OCI-LY7 (cell line): ENCODE results near the gene ALG1. TPM values are rescaled to one million over a fixed set of nuclear protein-coding genes. Genes with fewer than 3 reads are reported as not detected.
A peak's percentile ranks its signal among the peaks of the same experiment; 100 is the strongest.
"Not testable (repeated sequence)": the region's sequence is repeated elsewhere in the genome, so short reads cannot be mapped to it uniquely, and the experiment has no call there.

Experiments
- BruUV-seq: library from RNA; stranded (reverse); fragments of 400-500 nt; replicated peaks from 2 replicates; lab custom pipeline; 2021; lab: Mats Ljungman, UMichigan
- CTCF ChIA-PET: fragments of 300-600 bp; sonication (Branson Sonifier 250); formaldehyde crosslinking; loops from one replicate; lab custom pipeline; 2022; ENCODE audit warnings: antibody characterized with exemption; ENCODE audit not compliant: unreplicated experiment; lab: Charles Lee
- POLR2A ChIA-PET: fragments of 300-600 bp; sonication (Branson Sonifier 250); formaldehyde crosslinking; loops from one replicate; lab custom pipeline; 2022; ENCODE audit warnings: antibody characterized with exemption; lab: Charles Lee
- DNase-seq: peaks from one replicate; pipeline ENCODE4 v3.0.0-alpha.2; 2015; ENCODE audit warnings: low spot score
- H2AFZ ChIP-seq: fragments of 200-600 bp; sonication (generic), shearing (Covaris generic); 2 replicates; pipeline ENCODE4 v1.6.1; 2014; ENCODE audit warnings: mild to moderate bottlenecking, antibody characterized with exemption, low read length, moderate library complexity
- H3K27ac ChIP-seq: fragments of 200-600 bp; sonication (generic); 2 replicates; pipeline ENCODE4 v1.5.1; 2014; ENCODE audit warnings: mixed run types, low read depth, mild to moderate bottlenecking, moderate library complexity, low read length, inconsistent platforms; ENCODE audit not compliant: poor library complexity, severe bottlenecking
- H3K36me3 ChIP-seq: fragments of 200-600 bp; sonication (generic); 2 replicates; pipeline ENCODE4 v1.6.1; 2014; ENCODE audit warnings: mild to moderate bottlenecking, antibody characterized with exemption, low read length, moderate library complexity, mixed read lengths; ENCODE audit not compliant: insufficient read depth
- H3K4me1 ChIP-seq: fragments of 200-600 bp; sonication (generic); 2 replicates; pipeline ENCODE4 v1.5.1; 2014; ENCODE audit warnings: mild to moderate bottlenecking, low read length; ENCODE audit not compliant: insufficient read depth, poor library complexity, severe bottlenecking
- H3K4me2 ChIP-seq: fragments of 200-600 bp; sonication (generic); 2 replicates; pipeline ENCODE4 v1.6.1; 2014; ENCODE audit warnings: mild to moderate bottlenecking, low read length
- H3K4me3 ChIP-seq: fragments of 200-600 bp; sonication (generic); 2 replicates; pipeline ENCODE4 v1.5.1; 2014; ENCODE audit warnings: mild to moderate bottlenecking, low read depth, low read length; ENCODE audit not compliant: poor library complexity, severe bottlenecking
- H3K79me2 ChIP-seq: fragments of 200-600 bp; sonication (generic); 2 replicates; pipeline ENCODE4 v1.6.1; 2016; ENCODE audit warnings: low read depth, mild to moderate bottlenecking, low read length, moderate library complexity, mixed read lengths; ENCODE audit not compliant: insufficient read depth
- H3K9me2 ChIP-seq: fragments of 200-600 bp; sonication (generic); 2 replicates; pipeline ENCODE4 v1.6.1; 2016; ENCODE audit warnings: mild to moderate bottlenecking, low read length, mixed read lengths; ENCODE audit not compliant: insufficient read depth
- H3K9me3 ChIP-seq: fragments of 200-600 bp; sonication (generic); 2 replicates; pipeline ENCODE4 v1.6.1; 2014; ENCODE audit warnings: mild to moderate bottlenecking, mixed run types, low read length, mixed read lengths
- H4K20me1 ChIP-seq: fragments of 200-600 bp; sonication (generic); 2 replicates; pipeline ENCODE4 v1.6.1; 2014; ENCODE audit warnings: mild to moderate bottlenecking, antibody characterized with exemption, low read length, moderate library complexity, mixed read lengths; ENCODE audit not compliant: insufficient read depth
- EZH2phosphoT487 ChIP-seq: fragments of 200-600 bp; sonication (generic); IDR thresholded peaks from 2 replicates; pipeline ENCODE4 v1.6.1; 2018; ENCODE audit warnings: low read depth, borderline replicate concordance, mild to moderate bottlenecking, mixed run types, antibody characterized with exemption, low read length, moderate library complexity, mixed read lengths
- intact Hi-C: fragments of 100-400 bp; cut with micrococcal nuclease; formaldehyde crosslinking; loops from one replicate; pipeline ENCODE4 v1.10.0; 2022; ENCODE audit not compliant: unreplicated experiment
- total RNA-seq, 2 experiments: library from RNA; depleted of rRNA in 1 of 2; stranded (reverse); fragments of >200 nt in 1 of 2; shearing (Covaris generic) in 1 of 2; gene quantifications; 2 replicates each; pipeline ENCODE4 v1.2.3, GENCODE V29; 2014 to 2022
- TF ChIP-seq, protein P1 (sequence below): fragments of 200-600 bp; sonication (generic); conservative IDR thresholded peaks from 2 replicates; pipeline ENCODE4 v1.5.1; 2014; ENCODE audit warnings: mild to moderate bottlenecking, antibody characterized with exemption, low read length, moderate library complexity, mixed read lengths

Gene ALG1
- total RNA-seq, 2 experiments from 2014 or later, result 13.7 to 23.1 TPM

DNA sequence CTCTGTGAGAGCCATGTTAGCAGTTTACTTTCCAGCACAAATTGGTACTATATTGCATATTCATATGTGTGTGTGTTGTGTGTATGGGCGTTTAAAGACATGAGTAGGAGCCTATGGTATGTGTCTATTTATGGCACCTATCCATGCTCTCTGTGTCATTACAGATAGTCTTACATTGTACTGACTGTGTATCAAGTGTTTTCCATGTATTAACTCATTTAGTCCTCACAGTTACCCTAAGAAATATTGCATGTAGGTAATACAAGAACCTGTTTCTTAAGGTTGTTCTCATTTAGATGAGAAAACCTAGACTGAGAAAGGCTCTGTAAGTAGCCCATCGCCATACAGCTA, 1.6 kb downstream of the ALG1 start:
- POLR2A ChIA-PET, result interaction anchor here (1.8 kb wide), 1 partner anchor 25 kb away, joined by 7 read pairs; no protein-coding TSS in a partner anchor
- Histone ChIP-seq H3K9me2 (no peaks in the 10 kb centered on the region), H2AFZ (no peak overlapping the region), H3K79me2 (peaks cover 13% of the 10 kb centered on the region; the same call in 1 of the 2 replicates), H3K27ac (no peak overlapping the region), H3K4me1 (peaks cover 19% of the 10 kb centered on the region), H3K4me3 (peak overlapping the region; percentile 78), H3K9me3 (no peaks in the 10 kb centered on the region), H4K20me1 (no peaks in the 10 kb centered on the region), H3K36me3 (peaks cover 37% of the 10 kb centered on the region), H3K4me2 (peak overlapping the region; percentile 78)
- CTCF ChIA-PET, result interaction anchor here (0.6 kb wide), 1 partner anchor 18 kb away, joined by 5 read pairs; no protein-coding TSS in a partner anchor
- TF ChIP-seq, protein P1, sequence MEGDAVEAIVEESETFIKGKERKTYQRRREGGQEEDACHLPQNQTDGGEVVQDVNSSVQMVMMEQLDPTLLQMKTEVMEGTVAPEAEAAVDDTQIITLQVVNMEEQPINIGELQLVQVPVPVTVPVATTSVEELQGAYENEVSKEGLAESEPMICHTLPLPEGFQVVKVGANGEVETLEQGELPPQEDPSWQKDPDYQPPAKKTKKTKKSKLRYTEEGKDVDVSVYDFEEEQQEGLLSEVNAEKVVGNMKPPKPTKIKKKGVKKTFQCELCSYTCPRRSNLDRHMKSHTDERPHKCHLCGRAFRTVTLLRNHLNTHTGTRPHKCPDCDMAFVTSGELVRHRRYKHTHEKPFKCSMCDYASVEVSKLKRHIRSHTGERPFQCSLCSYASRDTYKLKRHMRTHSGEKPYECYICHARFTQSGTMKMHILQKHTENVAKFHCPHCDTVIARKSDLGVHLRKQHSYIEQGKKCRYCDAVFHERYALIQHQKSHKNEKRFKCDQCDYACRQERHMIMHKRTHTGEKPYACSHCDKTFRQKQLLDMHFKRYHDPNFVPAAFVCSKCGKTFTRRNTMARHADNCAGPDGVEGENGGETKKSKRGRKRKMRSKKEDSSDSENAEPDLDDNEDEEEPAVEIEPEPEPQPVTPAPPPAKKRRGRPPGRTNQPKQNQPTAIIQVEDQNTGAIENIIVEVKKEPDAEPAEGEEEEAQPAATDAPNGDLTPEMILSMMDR, result no peak
- no peak for TF ChIP-seq EZH2phosphoT487
- DNase-seq, result no peak
- BruUV-seq, result no TSS peak
- intact Hi-C loops, result no loop called here

DNA sequence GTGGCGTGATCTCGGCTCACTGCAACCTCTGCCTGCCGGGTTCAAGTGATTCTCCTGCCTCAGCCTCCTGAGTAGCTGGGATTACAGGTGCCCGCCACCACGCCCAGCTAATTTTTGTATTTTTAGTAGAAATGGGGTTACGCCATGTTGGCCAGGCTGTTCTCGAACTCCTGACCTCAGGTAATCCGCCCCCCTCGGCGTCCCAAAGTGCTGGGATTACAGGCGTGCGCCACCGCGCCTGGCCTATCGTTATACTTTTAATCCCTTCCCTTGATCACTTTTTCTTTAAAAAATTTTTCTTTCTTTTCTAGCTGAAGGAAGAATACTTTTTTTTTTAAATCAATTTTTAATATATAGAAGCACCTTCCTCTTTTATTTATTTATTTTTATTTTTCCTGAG, 2.1 kb downstream of the ALG1 start:
- intact Hi-C loops, POLR2A ChIA-PET, H3K9me3 ChIP-seq, H3K27ac ChIP-seq, H3K4me3 ChIP-seq, H3K9me2 ChIP-seq, H2AFZ ChIP-seq, CTCF ChIA-PET, H3K4me2 ChIP-seq, BruUV-seq, H4K20me1 ChIP-seq, DNase-seq: not testable (repeated sequence)
- Histone ChIP-seq H3K36me3 (peaks cover 37% of the 10 kb centered on the region), H3K79me2 (peaks cover 13% of the 10 kb centered on the region; the same call in 1 of the 2 replicates), H3K4me1 (peaks cover 19% of the 10 kb centered on the region)

DNA sequence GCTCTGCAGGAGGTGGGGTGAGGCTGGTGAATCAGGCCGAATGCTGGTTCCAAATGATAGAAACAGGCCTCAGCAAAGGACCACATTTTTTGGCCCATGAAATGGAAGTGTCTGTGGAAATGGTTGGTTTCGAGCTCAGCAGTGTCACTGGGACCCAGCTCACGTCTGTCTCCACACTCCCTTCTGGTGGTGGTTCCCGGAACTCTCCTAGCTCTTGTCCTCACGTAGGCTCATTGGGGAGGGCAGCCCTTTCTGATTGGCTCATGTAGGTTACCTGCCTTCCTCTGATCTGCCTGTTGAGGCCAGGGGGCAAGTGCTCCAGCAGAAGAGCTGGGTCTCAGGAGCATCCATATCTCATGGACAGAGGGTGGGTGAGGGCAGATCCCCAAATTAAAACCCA, 4.0 kb downstream of the ALG1 start:
- Histone ChIP-seq H3K4me1 (peaks cover 19% of the 10 kb centered on the region), H2AFZ (no peak overlapping the region), H3K27ac (no peak overlapping the region), H3K79me2 (peaks cover 13% of the 10 kb centered on the region; the same call in 1 of the 2 replicates), H3K36me3 (peaks cover 37% of the 10 kb centered on the region), H3K9me2 (no peaks in the 10 kb centered on the region), H4K20me1 (no peaks in the 10 kb centered on the region), H3K4me3 (no peak overlapping the region), H3K9me3 (no peaks in the 10 kb centered on the region), H3K4me2 (no peak overlapping the region)
- intact Hi-C loops, result no loop called here
- no peak for TF ChIP-seq EZH2phosphoT487
- TF ChIP-seq, protein P1, result no peak
- ChIA-PET POLR2A (no interaction called here), CTCF (no interaction called here)
- no TSS peak for BruUV-seq
- no peak for DNase-seq
